ENCODE results near the gene PSMD11.

PSMD11 gene

DNA sequence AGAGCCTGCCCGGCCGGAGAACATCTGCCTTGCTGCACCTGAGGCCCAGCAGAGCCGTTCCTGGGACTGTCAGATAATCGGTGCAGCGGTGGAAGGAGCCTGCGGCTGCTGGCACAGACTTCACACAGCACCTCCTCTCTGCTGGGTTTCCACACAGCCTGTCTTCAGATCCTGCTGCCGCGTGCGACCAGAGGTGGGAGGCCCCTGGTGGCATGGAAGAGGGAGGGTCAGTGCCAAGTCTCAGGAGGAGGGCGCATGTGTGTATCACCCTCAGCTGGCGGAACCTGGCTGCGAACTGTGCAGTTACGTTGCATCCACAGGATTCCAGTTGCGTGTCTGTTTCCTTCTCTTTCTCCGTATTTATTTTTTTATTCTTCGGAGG, 45.8 kb downstream of the PSMD11 start:
- DNase-seq (ENCODE audit: low read depth, low spot score) = peak; percentile 45

DNA sequence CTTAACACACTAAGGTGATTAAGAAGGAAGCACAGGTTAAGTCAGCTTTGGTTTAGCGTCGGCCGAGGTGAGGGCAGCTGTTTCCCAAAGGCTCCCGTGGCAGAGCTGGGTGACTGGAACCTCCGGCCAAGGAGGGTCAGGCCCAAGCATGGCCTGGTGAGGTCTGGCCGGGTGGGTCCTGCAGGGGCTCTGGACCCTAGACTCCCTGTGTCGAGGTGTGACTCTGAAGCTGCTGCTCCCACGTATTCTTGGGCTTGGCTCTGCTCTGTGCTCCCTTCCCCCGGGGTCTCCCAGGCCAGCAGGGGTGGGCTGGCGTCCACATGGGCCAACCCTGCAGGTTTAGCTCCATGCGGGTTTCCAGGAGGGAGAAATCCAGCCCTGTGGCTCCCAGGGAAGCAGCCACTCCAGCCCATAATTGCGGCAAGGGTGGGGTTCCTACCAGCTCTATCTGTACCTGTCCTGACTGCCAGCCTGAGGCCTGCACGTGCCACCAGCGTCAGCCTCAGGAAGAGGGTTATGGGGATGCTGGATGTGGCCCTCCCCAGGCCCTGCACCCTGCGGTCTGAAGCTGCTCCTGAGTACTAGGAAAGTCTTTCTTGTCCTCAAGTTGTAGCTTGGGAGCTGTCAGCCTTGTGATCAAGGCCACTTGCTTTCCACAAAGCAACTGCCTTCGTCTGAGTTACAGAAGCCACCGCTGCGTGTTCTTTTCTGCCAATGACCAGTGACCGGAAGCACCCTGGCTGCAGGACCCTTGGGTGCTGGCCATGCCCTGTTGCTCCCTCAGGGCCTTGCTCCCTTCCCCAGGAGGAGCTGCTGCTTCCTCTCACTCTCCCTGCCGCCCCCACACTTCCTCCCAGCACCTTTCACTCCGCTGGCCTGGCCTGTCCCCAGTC, 47.3 kb downstream of the PSMD11 start:
- no peak for DNase-seq (ENCODE audit: low read depth, low spot score)

DNA sequence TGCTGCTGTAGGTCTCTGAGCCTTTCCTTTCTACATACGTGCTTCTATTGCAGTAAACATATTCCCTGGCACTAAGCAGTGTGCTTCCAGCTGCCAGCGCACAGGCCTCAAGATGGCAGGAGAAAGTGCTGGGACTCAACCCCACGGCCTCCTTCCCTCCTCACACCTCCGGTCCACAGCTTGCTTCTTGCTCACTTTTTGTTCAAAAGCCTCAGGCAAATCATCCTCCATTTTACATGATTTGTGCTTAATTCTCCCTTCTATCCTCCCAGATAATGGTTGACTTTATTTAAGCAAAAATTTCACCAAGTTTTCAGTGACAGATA, 47.9 kb downstream of the PSMD11 start:
- no peak for DNase-seq (ENCODE audit: low read depth, low spot score)

GRCh38 chr17:32492648-32493289, 48.5 kb downstream of the PSMD11 start:
- no peak for DNase-seq (ENCODE audit: low read depth, low spot score)

DNA sequence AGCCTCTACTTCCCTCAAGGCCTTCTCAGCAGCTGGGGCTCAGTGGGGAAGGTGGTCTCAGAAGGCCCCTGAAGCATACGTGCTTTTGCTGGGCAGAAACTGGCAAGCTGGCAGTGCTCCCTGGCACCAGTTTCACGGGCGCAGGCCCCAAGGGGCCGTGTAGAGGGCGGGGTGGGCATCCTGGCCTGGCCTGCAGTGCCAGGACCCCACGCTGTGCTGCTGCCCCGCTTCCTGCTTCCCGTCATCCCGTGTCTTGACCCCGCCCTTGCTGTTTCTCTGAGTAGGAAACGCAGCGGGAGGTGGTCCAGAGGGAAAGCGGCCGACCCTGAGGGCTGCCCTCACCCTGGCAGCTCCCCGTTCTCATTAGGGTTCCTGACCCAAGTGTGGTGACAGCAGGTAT, 49.3 kb downstream of the PSMD11 start:
- no peak for DNase-seq (ENCODE audit: low read depth, low spot score)

DNA sequence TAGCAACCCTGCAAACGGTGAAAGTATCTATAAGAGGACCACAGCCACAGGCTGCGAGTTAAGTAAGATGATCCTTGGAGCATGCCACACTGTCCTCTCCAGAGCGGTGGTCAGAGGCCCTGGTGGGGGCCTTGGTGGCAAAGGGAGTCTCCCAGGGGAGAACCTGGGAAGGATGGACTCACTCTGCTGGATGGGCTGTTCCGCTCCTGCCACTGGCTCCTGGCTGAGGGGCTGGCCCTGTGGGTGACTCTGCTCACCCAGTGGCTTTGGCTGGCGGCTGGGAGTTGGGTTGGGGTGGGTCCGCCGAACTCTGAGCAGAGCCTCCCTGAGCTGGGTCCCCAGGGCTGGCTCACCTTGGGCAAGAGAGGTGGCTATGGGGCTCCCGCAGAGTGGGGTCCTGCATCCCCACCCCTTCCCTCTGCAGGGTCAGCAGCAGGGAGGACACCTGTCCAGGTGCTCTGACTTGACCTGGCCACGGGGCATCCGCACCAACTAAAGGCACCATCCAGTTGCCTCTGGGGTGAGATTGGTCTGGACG, 49.7 kb downstream of the PSMD11 start:
- no peak for DNase-seq (ENCODE audit: low read depth, low spot score)

DNA sequence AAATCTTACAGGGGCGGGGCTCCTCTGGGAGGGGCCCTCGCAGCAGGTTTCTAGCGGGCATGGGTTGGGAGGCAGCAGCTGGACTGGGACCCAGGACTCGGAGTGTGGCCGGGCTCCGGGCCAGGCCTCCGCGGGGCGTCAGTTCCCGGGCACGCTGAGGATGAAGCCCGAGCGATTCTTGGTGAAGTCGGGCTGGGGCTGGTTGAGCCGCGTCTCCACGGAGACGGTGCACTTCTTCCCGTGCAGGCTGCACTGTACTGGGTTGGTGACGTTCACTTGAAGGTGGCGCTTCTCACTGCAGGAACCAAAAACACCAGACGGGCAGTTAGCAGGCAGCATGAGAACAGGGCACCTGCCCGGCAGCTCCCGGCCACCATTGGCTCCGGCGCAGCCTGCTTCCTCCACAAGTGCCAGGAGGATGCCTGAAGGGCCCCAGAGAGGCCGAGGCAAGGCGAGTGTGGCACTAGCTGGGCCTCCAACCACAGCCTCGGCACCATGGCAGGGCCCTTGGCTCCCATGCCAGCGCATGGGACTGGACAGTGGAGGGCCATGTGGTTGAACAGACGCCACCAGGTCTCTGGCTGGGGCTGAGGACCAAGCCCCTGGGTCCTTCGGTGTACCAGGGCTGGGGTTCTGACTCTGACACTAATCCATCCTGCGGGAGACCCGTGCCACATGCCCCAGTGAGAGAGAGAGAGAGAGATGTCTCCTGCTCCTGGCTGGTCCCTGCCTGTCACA, 50.5 kb downstream of the PSMD11 start:
- peak; percentile 56 for DNase-seq (ENCODE audit: low read depth, low spot score)

DNA sequence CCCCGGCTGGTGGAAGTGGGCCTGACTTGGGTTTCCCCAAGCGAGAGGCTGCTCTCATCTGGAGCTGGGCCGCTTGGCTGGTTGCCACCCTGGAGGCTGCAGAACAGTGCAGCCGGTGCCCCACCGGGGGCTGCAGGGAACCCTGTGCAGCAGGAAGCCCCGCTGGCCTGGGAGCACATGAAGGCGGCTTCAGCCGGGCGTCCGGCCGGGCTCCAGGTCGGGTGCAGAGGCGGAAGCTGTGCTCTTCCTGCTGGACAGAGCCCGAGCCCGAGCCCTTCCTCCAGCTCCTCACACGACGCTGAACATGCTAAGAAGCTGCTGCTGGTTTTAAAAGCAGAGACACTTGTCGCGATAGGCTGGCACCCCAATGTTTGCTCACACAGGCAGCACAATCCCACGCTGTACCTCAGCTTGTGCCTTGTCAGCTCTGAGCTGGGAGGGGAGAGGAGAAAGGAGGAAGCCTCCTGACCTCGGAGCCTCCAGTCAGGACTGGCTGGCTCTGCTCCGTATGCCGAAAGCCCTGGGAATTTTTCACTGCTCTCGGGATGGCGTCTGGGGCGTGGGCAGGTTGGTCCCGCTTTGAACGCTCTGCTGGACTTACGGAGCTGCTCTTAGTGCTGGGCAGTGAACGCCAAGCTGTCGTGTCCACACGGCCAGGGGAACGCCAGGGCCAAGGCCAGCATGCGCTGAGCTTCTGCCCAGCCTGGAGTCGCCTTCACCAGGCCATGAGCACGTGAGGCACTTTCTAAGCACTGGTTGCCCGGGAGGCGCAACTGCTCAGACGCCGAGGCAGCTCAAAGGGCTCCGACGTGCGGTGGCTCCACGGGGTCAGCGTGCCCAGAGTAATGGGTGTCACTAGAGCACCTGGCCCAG, 51.3 kb downstream of the PSMD11 start:
- peak; percentile 66 for DNase-seq (ENCODE audit: low read depth, low spot score)

DNA sequence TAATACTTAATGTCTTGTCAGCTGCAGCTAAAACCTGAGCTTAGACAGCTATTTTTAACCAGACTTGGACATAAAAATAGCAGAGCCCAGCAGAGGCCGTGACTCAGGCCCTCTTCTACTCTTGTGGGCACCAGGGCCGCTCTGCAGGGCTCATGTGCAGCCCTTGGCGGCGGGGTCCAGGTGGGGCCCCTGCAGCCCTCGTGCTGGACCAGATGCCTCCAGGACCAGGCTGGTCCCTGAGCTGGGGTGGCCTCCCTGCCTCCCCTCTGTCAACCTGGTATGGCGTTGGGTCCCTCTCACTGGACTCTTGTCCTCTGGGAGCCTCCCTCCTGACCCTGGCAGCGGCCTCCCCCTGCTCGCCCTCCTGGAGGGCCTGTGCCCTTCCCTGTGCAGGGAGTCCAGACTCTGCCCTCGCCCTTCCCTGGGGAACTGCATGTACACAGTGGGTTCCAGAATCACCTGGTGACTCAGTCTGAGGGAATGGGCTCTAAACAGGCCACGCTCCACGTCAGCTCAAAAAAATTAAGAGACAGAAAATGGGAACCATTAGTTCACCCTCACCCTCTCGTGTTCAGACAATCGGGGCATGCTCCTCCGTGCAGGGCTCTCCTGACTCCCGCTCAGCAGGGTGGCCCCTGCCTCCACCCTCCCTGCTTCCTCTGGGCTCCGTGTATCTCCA, 52.2 kb downstream of the PSMD11 start:
- DNase-seq (ENCODE audit: low read depth, low spot score) = peak; percentile 82

DNA sequence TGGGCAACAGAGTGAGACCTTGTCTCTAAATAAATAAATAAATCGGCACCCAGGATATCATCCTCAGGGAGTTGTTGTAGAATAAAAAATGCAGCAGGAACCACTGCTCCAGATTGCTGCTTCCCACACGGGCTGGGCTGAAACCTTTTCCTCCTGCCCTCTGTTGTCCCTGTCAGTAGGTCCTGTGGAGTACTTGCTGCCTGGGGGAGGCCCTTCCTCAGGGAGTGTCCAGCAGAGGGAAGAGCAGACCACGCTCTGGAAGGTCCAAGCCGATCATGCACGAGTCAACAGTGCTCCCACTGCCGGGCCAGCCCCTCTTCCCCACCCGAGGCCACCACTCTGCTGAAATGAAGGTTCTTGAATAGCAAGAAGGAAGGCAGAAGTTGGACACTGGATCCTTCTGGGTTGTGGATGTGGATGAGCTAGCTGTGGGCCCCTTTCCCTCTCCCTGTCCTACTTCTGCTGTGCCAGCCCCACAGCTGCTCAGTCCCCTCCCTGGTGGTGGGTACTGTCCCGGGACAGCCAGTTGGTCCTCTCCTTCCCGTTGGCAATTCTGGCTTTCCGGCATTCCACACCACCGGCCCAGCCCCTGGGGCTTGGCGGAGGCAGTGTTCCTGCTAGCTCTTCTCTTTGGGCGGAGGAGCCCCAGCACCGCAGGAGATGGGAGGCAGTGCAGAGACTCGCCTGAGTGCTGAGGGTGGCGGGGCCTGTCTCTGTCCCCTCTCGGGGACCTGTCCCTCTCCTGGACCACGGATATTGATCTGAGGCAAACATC, 53.3 kb downstream of the PSMD11 start:
- peak; percentile 24 for DNase-seq (ENCODE audit: low read depth, low spot score)

- no peak for DNase-seq (ENCODE audit: low read depth, low spot score)
Measured at GRCh38 chr17:32498391-32498790, 54.1 kb downstream of the PSMD11 start.

GRCh38 chr17:32502013-32502412, 57.7 kb downstream of the PSMD11 start:
- DNase-seq (ENCODE audit: low read depth, low spot score) = no peak

DNA sequence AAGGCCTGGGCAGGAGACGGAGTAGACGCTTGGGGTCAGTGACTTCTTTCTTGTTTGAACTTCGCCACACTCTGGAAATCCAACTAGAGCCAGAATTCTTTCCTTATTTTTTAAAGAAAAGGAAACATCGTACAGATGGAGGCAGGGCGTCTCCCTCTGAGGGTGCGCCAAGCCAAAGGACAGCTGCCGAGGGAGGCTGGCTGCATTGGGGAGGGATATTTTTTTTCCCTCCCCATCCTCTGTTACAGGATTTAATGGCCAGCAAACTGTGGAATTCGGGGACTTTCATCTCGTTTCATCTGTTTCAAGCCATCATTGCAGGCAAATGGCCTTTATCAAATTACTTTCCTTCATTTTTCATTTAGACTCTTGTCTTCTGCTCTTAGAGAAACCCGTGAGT, 58.4 kb downstream of the PSMD11 start:
- DNase-seq (ENCODE audit: low read depth, low spot score) = no peak

DNA sequence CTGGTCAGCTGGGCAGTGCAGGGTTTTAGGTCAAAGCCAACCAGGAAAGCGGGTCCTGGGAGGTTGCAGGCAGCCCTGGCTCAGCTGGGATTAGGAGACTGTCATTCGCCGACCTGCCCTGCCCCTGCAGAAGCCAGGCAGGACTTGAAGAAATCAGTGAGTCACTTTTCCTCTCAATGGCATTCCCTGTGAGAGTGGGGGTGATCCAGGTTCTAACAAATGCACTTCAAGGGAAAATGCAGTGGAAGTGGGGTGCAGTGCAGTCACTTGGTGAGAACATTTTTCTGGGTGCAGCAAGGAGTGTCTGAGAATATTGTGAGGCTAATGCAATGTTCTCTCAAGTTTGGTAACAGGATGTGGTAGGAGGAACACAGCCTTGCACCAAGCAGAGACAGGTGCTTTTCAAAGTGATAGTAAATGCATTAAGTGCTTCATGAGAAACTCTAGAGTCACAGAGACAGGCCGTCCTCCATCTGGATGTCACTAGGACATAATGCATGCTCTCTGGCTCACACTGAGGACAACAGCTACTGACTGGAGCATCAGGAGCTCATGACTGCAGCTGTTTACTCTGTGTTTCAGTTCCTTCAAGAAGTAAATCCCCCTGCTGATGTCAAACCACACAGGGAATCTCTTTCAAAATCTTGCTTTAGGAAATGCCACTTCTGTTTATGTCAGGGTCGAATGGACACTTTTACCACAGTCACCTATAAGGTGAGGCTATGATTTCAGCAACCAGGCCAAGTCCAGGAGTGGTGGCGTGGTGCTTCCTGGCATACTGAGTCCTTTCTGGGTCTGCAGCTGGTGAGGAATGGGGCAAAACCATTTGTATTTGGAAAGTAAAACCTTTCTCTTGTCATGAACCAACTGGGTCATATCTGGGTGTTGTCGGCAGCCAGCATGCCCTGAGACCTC, 59.2 kb downstream of the PSMD11 start:
- no peak for DNase-seq (ENCODE audit: low read depth, low spot score)

GRCh38 chr17:32504166-32504990, 60.1 kb downstream of the PSMD11 start:
- DNase-seq (ENCODE audit: low read depth, low spot score) = peak; percentile 56

DNA sequence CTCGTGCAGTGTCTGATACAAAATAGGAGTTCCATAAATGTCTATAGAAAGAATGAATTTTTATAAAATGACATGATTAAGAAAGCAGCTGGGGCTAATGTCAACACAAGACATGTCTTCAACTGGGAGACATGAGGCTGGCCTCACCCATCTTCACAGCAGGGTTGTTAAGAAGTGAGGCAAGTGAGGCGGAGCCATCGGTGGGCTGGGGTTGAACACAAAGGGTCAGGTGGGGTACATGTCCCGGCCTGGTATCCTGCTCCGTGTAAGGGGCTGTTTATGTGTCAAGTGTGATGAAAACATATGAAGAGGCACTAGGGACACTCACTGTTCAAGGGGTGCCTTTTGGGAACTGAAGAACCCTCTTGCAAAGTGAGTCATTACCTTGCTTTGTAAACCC, 64.6 kb downstream of the PSMD11 start:
- no peak for DNase-seq (ENCODE audit: low read depth, low spot score)

DNA sequence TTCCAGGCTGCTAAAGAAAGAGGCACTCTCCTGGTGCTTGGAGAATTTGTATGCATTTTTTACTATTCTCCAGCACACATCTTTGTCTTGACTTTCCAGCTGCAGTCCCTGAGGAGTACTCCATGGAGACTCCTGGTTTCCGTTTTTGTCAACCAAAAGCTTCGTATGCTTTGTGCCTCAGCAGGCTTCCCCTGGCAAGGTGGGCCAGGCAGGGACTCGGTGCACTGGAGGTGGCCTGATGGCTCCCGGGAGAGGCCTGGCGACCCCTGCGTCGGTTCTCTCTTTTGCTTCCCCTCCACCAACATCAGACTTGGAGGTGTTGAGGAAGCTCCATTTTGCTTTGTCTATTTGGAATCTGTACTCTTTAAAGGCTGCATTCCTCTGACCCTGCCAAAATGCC, 66.2 kb downstream of the PSMD11 start:
- no peak for DNase-seq (ENCODE audit: low read depth, low spot score)

- DNase-seq (ENCODE audit: low read depth, low spot score) = no peak
Measured at GRCh38 chr17:32512328-32512727, 68.0 kb downstream of the PSMD11 start.

Data from astrocyte of the hippocampus (primary cell).